ELF-1 (cell line): Measurements from ENCODE around the gene RPS6KC1.
A peak's percentile ranks its signal among the peaks of the same experiment; 100 is the strongest.
"Not testable (repeated sequence)": the region's sequence is repeated elsewhere in the genome, so short reads cannot be mapped to it uniquely, and the experiment has no call there.

Source experiments
- DNase-seq: peaks from one replicate; pipeline ENCODE4 v3.0.0-alpha.2; 2016; ENCODE audit warnings: low read depth, low spot score

RPS6KC1 gene

DNA sequence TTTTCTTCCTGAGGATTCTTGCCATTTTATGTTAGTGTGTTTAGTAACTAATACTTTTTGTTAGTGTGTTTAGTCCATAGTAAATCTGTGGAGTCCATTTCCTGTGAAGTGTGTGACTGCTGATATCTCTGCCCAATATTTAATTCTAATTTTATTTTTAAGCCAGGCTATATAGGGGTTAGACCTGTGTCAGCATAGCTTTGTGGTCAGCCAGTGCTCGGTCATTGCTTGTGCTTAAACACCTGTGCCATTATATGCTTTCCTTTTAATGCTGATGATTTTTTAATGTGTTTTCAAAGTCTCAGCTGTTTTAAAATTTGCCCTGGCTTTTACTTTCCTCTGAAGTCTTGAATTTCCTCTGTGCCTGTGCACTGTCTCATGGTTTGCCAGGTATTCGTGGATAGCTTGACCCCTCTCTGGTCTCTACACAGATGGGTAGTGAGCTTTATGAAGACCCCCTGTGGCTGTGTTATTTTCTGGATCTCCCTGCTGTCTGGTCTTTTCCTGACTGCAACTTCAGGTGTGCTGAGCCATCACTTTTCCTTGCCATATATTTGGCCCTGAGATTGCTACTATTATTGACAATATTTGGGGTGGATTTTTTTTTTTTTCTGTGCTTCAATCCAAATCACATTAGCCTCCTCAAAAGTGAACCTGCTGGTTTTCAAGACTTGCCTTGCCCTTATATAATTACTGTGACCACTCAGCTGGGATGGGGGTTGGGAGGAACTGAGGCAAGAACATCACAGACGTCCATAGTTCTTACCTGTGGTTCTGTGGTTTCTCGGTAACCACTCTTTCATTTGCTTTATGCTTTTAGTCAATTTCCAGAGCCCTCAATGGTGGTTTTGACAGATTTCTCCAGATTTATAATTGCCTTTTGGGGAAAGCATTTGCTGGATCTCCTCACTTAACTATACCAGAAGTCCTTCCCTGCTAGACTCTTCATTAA, 59.6 kb downstream of the RPS6KC1 start:
- DNase-seq = no peak

DNA sequence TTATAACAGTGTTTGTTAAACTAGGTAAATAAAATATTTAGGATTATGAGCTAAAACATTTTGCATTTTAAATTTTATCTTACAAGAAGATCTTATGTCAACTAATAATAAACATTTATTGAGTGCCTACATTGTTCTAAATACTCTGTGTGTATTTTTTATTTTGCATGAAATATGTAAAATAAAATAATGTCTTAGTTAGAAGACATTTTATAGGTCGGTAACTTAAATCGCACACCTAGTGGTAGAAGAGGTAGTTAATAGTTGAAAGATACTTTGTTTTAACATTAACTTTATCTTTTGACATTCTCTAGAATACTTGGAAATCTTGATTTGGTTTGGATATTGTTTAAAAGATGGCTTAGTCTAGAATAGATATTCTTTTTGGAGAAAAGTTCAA, 60.5 kb downstream of the RPS6KC1 start:
- no peak for DNase-seq

DNA sequence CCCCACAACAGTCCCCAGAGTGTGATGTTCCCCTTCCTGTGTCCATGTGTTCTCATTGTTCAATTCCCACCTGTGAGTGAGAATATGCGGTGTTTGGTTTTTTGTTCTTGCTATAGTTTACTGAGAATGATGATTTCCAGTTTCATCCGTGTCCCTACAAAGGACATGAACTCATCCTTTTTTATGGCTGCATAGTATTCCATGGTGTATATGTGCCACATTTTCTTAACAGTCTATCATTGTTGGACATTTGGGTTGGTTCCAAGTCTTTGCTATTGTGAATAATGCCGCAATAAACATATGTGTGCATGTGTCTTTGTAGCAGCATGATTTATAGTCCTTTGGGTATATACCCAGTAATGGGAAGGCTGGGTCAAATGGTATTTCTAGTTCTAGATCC, 61.7 kb downstream of the RPS6KC1 start:
- DNase-seq = not testable (repeated sequence)

DNA sequence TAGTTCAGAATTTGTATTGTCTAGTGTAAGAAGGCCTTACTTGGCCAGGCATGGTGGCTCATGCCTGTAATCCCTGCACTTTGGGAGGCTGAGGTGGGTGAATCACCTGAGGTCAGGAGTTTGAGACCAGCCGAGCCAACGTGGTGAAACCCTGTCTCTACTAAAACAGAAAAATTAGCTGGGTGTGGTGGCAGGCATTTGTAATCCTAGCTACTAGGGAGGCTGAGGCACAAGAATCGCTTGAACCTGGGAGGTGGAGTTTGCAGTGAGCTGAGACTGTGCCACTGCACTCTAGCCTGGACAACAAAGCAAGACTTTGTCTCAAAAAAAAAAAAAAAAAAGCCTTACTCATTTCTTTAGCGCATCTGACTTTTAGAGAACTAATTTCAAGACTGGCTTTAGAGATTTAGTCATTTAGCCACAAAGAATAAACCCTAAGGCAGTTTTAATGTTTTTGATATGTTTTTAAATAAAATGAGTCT, 66.7 kb downstream of the RPS6KC1 start:
- not testable (repeated sequence) for DNase-seq

DNA sequence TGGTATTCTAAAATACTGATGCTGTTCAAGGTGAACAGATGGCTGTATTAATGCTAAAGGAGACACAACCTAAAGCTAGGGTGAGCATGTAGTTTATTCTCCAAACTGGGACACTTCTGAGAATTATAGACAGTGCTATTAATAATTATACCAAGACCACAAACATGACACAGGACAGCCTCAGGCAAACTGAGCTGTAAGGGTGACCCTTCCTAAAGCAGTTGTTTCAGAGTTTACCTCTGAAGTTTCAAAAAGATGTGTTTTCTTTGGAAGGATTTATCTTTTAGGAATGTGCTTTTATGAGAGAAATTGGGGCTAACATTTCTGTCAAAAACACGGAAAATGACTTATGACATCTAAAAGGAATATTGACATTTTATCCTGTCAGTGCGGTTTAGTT, 68.8 kb downstream of the RPS6KC1 start:
- no peak for DNase-seq

DNA sequence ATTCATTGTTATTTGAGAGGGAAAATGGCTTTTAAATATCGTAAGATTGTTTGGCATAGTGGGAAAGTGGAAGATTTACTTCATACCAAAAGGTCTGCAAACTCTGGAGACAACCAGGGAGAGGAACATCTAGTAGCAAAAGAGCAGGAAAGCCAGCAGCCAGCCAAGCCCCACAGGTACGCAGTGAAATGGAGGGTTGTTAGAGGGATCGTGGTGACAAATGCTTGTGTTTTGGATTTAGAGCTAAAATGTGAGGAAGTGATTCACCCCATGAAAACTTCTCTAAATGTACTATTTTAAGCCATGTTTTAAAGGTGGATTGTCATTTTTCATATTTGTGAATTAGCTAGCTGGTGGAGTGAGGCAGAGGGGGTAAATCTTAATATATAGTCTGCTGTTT, 69.3 kb downstream of the RPS6KC1 start:
- no peak for DNase-seq

DNA sequence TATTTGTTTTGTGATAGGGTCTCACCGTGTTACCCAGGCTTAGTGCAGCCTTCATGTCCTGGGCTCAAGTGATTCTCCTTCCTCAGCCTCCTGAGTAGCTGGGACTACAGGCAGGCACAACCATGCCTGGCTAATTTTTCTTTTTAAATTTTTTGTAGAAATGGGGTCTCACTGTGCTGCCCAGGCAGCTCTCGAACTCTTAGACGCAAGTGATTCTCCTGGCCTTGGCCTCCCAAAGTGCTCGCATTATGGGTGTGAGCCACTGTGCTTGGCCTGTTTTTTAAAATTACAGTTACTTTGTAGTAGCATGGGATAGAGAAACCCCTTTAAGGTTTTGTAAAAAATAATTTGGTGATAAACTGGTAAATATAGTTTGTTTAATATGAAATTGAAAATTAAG, 69.9 kb downstream of the RPS6KC1 start:
- no peak for DNase-seq

DNA sequence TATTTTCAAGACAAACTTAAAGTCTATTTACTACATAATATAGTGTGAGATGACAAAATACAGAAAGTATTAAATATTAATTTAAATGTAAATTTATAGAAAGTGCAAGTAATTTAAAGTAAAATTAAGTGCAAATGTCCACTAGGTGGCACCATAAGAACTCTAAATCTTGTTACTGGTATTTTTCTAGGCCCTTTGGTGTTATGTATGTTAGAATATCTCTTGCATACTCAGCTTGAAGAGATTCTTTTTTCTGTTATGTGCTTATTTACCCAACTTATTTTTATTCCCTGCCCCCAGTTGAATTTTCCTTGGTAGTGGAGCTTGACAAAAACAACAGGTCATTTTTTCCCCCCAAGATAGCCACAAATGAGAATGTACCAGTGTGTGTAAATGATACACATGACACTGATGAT, 71.5 kb downstream of the RPS6KC1 start:
- no peak for DNase-seq

DNA sequence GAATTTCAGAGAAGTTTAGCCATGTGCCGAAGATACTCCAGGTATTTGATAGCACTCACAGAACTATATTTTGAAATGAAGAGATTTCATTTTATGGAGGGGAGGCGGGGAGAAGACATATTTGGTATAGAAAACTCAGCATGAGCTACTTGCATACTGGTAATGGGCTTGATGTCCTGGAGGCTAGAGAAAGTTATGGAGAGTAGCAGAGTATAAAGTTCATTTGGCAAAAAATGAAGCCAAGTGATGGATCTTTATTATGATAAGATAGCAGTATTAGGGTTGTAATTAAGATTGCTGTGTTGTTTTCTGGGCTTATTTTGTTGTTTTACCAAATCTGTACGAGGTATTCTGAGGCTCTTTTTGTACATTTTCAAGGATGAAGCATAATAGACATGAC, 72.0 kb downstream of the RPS6KC1 start:
- no peak for DNase-seq

DNA sequence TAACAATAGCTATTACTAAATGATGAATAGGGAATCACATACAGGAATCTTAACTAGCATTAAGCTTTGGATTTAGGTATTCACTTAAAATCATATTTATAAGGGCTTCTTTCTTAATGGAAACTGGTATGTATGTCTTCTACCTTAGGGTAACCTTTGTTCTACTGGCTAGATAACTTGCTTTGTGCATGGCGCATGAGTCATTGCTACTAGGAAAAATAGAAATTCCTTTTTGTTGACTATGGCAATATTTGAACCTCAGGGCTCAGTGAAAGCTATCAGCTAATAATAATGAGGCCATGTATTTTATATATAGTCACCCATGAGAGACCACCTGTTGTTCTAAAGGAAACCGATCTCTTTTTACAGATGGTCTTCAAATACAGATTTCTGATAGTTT, 72.5 kb downstream of the RPS6KC1 start:
- DNase-seq = no peak

DNA sequence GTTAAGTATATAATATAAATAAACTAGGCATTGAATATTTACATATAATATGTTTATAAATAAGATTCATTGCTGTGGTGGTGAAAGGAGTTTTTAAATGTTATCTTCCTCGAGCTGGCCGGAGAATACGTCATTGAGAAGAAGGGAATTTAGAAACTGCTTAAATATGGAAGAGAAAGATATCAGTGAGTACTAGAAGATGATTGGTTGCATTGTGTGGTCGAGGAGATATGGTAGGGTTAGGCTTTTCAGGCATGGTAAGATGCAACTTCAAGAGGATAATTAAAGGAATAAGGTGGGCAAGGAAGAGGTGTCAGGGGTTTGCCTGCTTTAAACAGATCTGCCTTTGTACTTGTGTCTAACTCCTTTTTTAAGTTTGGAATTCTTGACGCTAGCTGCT, 73.5 kb downstream of the RPS6KC1 start:
- DNase-seq = no peak

DNA sequence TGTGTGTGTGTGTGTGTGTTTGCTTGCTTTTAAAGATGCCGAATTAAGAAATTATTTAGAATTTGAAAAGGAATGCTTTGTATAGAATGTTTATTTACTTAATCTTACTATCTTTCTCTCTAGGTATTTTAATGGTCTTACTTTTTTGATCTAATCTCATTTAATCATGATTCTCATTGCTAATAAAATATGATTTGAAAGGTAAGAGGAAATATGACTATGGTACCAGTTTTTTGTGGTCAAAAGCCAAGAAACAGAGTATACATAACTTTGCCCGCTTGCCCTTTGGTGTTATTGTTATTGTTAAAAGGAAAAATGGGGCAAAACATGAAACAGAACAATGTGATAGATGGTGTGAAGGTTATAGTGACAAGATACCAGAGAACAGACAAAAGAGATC, 74.6 kb downstream of the RPS6KC1 start:
- DNase-seq = no peak

DNA sequence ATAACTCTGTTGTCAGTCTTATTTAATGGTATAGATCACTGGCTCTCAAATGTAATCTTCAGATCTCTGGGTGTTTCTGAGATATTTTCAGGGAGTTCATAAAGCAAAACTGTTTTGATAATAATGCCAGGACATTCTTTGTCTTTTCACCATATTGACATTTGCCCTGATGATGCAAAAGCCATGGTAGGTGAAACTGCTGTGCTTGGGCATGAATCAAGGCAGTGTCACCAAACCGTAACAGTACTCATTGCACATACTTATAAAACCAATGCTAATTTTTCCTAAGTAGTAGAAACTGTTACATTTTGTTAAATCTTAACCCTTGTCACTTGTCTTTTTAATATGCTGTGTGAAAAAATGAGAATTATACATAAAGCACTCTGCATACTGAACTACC, 76.0 kb downstream of the RPS6KC1 start:
- DNase-seq = no peak

DNA sequence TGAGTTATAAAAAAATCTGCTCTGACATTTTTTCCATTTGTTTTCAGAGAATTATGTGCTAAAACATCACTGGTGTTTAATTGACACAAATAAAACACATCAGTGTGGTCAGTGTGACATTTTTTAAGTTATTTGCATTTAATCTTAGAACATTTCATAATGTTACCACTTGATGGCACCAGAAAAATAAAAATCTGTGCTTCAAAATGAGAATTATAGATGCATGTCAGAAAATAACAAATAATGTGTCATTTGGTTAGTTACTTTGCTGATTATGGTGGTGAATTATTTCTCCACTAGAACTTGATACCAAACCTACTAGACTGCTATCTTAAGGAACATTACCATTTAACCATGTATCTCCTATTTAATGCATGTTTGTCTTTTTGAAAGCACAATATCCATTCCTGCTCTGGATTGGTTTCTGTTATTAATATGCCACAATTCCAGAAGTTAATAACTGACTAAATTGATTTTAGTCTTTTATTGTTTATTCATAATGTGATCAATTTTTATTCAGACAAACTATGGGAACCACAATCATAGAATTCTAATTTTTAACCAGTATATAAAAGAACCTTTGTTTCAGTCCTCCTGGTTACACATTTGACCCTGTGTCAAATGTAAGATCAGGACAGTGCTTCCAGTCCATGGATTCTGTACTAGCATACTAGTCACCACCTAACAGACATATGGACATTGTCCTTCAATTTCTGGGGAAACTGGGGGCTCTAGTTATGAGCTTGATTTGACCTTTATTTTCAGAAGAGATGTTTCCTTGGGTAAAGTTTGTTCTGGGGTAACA, 81.0 kb downstream of the RPS6KC1 start:
- DNase-seq = no peak

DNA sequence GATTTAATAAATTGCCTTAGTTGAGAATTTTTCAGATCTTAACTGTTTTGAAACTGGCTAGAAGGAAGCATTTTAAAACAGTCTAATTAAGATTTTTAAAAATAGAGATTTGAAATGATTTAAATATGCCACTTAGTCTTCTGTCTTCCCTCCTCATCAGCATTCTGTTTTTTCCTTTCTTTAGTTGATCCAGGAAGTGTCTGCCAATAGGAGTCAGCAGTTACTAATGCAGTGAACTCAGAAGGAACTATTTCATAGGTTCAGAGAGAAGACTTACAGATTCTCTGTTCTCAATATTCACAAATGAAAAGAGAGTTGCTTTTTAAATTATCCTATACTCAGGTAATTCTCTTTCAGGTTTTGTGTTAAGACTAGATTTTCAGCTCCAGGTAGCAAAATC, 84.5 kb downstream of the RPS6KC1 start:
- DNase-seq = no peak

DNA sequence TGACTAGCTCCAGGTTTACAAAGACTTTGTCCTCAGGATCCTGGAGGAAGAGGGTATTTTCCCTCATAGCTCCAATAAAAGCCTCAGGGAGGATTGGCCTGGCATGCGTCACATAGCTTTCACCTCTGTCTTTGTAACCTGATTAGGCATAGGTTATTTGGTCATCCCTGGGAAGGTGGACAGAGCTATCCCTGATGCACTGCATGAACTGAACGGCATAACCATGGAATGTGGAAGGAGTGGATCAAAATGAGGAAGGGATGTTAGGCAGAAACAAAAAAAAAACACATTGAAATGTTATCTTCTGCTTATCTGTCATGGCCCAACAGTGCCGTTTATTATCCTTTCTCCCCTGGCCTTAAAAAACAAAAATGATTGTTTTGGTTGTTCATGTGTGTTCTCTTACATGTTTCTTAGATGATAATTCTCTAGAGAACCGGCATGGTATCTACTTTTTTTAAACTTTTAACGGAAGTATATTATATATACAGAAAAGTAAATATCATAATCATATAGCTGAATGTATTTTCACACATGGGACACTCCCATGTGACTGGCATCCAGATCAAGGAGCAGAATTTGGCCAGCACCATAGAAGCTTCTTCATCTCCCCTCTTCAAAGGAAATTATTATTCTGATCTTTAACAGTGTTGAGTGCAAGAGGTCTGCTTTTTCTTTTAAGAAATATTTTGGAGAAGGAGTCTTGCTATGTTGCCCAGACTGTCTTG, 85.3 kb downstream of the RPS6KC1 start:
- DNase-seq = peak; percentile 71

DNA sequence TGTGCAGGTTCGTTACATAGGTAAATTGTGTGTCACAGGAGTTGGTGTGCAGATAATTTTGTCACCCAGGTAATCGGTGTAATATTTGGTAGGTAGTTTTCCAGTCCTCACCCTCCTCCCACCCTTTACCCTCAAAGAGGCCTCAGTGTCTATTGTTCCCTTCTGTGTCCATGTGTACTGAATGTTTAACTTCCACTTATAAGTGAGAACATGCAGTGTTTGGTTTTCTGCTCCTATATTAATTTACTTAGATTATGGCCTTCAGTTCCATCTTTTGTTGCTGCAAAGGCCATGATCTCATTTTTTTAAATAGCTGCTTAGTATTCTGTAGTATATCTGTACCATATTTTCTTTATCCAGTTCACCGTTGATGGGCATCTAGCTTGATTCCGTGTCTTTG, 87.3 kb downstream of the RPS6KC1 start:
- no peak for DNase-seq

DNA sequence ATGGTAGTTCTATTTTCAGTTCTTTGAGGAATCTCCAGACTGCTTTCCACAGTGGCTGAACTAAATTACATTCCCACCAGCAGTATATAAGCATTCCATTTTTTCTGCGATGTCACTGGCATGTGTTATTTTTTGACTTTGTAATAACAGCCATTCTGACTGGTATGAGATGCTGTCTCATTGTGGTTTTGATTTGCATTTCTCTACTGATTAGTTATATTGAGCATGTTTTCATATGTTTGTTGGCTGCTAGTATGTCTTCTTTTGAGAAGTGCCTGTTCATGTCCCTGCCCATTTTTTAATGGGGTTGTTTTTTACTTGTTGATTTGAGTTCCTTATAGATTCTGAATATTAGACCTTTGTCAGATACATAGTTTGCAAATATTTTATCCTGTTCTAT, 87.9 kb downstream of the RPS6KC1 start:
- DNase-seq = no peak

DNA sequence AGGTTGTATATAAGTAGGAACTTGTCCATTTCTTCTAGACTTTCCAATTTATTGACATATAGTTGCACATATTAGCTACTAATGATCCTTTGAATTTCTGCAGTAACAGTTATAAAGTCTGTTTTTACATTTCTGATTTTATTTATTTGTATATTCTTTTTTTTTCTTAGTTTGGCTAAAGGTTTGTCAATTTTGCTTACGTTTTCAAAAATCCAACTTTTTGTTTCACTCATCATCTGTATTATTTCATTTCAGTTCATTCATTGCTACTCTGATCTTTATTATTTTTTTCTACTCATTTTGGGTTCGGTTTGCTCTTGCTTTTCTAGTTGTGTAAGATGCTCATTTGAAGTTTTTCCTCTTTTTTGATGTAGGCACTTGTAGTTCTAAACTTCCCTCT, 97.9 kb downstream of the RPS6KC1 start:
- no peak for DNase-seq

DNA sequence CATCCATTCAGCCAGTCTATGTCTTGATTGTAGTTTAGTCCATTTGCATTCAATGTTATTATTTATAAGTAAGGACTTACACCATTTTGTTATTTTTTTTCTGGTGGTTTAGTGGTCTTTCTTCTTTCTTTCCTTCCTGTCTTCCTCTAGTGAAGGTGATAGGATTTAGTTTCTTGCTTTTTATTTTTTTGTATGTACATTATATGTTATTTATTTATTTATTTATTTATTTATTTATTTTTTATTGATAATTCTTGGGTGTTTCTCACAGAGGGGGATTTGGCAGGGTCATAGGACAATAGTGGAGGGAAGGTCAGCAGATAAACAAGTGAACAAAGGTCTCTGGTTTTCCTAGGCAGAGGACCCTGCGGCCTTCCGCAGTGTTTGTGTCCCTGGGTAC, 99.0 kb downstream of the RPS6KC1 start:
- not testable (repeated sequence) for DNase-seq

DNA sequence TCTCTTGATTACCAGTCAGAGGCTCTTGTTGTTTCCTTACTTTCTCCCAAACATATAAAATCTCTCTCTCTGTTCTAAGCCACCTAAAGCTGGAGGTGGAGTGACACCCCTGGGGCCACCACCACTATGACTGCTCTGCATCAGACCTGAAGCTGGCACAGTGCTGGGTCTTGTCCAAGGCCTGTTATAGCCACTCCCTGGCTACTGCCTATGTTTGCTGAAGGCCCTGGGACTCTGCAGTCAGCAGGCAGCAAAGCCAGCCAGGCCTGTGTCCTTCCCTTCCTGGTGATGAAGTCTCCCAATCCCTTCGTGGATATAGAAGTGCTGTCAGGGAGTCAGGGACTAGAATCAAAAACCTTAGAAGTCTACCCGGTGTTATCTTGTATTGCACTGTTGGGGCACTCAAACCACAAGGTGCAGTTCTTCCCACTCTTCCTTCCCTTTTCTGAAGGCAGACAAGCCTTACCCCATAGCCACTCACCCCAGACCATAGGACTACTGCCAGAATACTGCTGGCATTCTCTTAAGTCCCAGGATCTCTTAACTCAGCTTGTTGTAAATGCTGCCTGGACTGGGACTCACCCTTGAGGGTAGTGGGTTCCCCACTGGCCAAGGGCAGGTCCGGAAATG, 103.1 kb downstream of the RPS6KC1 start:
- DNase-seq = no peak

DNA sequence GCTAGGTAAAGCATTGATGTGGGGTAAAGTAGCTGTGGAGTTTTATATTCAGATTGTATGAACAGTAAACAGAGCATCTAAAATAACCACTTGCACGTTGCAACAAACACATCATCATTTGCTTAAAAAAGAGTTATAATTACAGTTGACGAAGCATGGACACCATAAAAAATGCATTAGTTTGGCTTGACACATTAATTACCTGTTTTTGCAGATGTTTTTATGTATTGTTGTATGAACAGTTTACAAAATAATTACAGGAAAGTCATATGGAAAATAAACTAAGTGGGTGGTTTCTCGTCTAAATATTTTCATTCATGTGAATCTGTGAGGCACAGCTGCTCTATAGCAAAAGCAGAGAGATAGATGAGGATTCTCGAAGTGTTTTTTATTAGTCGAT, 108.3 kb downstream of the RPS6KC1 start:
- no peak for DNase-seq
